HG02870 (cell line): Measurements from ENCODE around the gene RNF13.
"Not testable (repeated sequence)": the region's sequence is repeated elsewhere in the genome, so short reads cannot be mapped to it uniquely, and the experiment has no call there.

Experiments used
- ATAC-seq: cut with Tn5 transposase; IDR thresholded peaks from one replicate; pipeline ENCODE4 v1.9.1; 2021; ENCODE audit warnings: mild to moderate bottlenecking, moderate library complexity; ENCODE audit not compliant: unreplicated experiment

RNF13 gene

DNA sequence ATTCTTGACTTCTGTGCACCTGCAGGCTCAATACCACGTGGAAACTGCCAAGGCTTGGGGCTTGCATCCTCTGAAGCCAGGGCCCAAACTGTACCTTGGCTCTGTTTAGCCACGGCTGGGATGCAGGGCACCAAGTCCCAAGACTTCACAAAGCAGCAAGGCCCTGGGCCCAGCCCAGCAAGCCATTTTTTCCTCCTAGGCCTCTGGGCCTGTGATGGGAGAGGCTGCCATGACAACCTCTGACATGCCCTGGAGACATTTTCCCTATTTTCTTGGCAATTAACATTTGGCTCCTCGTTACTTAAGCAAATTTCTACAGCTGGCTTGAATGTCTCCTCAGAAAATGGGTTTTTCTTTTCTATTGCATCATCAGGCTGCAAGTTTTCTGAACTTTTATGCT, 25.5 kb downstream of the RNF13 start:
- ATAC-seq = not testable (repeated sequence)

DNA sequence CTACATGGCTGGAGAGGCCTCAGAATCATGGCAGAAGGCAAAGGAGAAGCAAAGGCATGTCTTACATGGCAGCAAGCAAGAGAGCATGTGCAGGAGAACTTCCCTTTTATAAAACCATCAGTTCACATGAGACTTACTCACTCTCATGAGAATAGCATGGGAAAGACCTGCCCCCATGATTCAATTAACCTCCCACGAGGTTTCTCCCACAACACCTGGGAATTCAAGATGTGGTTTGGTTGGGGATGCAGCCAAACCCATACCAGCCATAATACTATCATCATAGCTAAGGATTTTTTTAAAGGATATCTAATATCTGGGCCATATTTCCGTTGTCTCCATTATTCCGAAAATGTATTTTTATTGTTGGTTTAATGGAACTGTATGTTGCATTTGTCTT, 26.5 kb downstream of the RNF13 start:
- not testable (repeated sequence) for ATAC-seq

DNA sequence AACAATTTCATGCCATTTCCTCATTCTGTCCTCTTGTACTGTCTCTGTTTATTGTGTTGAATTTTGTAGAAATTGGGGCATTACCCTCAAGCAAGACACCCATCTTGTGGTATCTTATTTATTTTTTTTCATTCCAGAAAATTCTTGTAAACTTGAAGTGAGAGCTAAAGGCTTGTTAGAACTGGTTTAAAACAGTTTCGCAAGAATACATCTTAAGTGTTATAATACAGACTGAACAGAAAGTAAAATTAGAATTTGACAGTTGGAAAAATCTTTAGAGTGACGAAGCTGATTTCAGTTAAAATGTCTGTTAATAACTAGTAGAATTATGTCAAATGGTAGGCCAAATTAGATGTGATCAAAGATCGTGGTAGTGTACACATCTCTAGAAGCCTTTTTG, 26.9 kb downstream of the RNF13 start:
- no peak for ATAC-seq

DNA sequence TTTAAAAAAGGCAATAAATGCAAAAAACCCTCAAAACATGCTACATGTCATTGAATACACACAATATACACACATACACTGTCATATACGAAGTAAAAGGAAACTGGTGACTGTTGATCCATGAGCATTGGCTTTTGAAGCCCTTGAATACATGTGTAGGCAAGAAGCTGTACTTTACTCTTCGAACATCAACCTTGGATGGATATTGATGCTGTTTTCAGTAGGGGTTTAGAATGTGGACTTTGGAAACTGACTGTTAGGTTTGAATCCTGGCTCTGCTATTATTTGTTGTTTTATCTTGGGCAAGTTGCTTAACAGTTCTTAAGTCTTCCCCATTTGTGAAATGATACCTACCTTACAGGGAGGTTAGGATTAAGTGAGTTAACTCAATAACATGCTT, 30.5 kb downstream of the RNF13 start:
- ATAC-seq = no peak

DNA sequence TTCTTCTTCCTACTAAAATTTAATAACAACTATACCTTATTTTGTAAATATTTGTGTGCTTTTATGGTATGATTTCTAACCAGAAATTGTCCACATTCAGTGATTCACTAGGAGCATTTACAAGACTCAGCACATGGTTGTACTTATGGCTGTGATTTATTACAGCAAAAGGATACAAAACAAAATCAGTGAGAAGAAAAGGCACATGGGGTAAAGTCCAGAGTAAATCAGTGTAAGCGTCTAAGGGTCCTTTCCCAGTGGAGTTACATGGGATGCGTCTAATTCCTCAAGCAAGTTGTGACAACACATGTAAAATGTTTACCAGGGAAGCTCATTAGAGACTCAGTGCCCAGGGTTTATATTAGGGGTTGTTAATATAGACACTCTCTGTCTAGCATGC, 31.1 kb downstream of the RNF13 start:
- ATAC-seq = no peak

DNA sequence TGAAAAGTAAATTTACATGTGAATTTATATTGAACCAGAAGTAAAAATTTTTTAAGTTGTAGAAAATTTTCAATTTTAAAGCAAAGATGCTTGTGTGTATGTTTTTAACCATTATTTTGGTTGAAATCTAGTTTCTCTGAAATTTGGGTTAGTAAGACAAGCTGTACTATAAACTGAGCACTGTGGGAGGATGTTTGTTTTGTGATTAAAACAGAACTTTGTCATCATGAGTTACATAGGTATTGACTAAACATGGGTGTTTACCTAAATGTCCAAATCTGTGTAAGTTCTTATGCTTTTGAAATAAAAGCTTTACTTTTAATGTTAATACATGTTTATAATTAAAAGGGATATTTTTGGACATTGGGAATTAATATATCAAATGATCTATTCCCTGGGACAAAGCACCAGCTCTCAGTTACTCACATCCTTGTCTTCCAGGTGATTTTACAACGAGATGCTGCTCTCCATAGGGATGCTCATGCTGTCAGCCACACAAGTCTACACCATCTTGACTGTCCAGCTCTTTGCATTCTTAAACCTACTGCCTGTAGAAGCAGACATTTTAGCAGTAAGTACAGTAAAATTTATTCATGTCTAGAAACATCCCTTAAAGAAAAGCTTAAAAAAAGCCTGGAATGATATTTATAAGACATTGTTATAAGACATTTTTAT, 32.7 kb downstream of the RNF13 start:
- no peak for ATAC-seq

DNA sequence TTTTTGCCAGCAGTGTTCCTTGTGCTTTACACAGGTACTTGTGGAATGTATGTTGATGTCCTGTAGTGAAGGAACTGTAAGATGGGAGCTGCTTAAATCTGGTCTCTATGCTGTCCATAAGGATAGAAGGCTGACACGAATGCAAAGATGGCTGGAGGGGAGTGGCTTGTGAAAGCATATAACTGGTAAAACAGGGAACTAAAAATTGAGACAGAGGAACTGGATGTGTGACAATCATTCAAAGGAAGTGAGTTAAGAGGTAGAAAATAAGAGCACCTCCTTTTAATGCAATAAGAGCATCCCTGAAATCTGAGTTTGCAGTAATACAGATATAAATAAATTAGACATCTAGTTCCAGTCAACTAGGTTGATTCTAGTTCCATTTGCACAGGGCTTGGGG, 35.2 kb downstream of the RNF13 start:
- ATAC-seq = no peak

DNA sequence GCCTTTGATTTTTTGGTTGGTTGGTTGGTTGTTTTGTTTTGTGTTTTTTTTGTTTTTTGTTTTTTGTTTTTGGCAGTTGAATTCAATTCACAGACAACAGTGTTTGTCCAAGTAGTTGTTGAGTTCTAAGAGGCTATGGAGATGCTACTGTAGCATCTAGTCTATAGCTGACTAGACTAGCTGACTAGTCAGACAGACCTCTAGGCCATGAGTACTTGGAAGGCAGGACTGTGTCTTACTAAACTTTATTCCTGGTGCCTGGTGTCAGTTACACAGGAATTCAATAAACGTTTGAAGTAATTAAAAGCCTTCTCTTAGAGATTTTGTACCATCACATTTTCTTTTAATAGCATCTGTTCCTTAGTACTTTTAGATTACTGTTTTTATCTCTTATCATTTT, 35.7 kb downstream of the RNF13 start:
- no peak for ATAC-seq

DNA sequence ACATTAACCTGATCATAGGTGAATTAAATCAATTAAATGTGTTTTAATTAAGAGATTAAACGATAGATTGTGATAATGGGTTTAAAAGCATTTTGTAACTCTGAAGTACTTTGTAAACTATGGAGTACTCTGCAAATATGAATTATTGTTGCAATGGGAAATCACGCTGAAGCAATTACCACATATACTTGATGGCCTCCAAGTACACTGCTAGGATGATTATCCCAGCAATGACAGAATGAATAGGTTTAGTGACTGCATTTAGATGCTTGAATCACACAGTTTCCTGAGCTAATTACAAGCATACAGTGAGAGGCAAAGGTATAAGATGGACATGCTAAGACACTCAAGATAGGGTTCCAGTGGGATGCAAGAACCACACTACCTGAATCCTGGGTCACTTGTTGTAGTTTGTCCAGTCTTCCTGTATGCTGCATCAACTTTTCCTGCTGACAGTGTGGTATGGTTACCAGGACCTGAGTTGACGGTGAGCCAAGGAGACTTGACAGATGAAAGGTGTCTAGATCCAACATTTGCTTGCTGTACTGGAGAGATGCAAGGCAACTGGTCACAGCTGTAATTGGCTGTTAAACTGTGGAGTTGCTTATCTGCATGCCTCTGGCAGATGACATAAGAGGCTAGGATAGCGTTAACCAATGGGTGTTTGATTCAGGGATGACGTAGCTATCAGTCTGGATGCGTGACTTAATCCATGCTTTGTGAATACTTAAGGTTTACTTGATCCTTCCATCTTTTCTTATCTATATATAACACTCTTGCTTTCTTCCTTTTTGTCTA, 38.0 kb downstream of the RNF13 start:
- no peak for ATAC-seq

DNA sequence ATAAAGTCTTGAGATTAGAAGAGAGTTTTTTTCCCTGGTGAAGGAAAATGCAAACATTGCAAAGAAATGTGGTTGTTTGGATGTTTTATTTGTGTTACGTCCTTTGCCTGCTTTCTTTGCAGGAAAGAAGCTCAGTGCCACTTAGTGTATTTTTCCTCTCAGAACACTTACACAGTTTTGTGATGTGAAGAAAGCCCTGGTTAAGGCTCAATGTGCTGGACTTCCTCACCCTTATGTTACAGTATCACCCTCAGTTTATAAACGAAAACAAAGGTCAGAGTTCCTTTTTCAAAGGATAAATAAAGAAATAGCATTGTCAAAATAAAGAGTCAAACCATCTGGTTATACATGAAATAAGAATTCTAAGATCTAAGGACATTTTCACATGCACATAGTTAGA, 45.9 kb downstream of the RNF13 start:
- ATAC-seq = no peak

DNA sequence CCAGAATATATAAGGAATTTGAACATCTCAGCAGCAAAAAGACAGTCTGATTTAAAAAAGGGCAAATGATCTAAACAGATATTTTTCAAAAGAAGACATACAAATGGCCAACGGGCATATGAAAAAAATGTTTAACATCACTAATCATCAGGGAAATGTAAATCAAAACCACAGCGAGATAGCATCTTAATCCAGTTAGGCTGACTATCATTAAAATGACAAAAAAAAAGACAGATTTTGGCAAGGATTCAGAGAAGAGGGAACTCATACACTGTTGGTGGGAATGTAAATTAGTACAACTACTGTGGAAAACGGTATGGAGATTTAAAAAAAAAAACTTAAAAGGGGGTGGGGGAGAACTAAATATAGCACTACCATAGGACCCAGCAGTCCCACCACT, 47.9 kb downstream of the RNF13 start:
- ATAC-seq = no peak

DNA sequence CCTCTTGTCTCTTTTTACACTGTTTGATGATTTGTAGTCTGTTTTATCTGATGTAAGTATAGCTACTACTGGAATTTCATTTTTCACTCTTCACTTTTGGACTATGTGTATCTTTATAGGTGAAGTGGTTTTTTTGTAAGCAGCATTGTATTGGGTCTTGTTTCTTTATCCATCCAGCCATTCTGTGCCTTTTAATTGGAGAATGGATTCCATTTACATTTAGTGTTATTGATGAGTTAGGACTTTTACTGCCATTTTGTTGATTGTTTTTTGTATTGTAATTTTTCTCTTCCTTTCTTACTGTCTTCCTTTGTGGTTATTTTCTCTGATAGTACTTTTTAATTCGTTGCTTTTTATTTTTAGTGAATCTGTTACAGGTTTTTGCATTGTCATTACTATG, 54.5 kb downstream of the RNF13 start:
- ATAC-seq = no peak

DNA sequence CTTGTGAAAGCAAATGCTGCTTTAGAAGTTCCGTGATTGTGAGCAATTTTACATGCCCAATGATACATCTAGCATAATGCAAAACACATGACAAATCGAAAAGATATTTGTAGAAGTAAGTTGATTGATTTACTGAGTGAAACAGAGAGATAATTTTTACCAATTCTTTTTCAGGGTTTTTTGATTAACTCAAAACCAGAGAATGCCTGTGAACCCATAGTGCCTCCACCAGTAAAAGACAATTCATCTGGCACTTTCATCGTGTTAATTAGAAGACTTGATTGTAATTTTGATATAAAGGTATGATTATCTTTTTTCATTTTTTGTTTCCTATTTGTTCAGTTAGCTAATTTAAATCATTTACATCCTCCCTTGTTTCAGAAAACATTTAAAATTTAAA, 58.8 kb downstream of the RNF13 start:
- ATAC-seq = no peak

DNA sequence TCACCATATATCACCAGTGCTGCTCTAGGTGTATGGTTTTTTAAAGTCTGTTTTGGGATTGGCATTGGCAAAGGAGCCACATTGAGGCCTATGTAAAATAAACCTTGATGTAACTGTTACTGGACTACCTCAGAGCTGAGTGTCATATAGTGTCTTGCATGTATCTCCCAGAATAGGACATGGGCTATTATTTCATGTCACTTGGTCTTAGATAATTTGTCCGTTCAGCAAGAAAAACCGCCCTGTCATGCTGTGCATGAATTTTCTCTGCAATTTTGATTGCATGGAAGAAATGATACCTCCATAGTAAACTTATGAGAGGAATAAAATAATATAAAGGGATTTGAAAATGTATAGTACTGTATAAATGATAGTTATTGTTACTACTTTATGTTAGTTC, 59.6 kb downstream of the RNF13 start:
- ATAC-seq = no peak

DNA sequence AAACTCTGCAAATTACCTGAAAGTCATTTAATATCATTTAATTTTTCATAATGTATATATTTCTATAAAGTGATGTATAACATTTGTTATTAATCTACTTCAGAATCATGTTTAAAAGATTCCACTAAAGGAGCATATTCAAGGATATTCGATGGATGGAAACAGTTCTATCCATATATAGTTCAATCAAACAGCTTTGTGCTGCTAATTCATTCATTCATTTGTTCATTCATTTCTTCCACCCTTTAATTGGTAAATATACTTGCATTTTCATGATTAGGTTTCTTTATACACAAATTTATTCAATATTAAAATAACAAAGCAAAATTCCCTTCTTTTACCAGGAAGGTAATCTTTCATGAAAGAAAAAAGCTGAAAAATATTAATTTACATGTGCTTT, 64.7 kb downstream of the RNF13 start:
- ATAC-seq = no peak

DNA sequence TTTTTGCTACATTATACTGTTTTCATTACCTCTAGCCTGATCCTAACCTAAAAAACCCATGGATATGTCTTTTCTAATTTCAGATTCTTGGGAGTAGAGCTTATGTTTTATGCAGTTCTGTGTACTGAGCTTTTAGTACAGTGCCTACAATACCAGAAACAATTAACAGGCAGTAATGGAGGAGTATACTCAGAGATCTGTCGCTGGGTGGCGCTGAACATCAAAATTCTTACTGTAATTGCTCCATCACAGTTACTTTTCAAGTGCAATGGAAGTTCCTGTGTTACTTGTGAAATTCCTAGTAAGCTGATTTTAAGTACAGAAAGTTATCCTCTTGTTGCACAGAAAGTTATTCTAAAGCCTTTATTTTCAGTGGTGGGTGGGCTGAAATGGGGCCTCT, 66.9 kb downstream of the RNF13 start:
- peak; percentile 69 for ATAC-seq

DNA sequence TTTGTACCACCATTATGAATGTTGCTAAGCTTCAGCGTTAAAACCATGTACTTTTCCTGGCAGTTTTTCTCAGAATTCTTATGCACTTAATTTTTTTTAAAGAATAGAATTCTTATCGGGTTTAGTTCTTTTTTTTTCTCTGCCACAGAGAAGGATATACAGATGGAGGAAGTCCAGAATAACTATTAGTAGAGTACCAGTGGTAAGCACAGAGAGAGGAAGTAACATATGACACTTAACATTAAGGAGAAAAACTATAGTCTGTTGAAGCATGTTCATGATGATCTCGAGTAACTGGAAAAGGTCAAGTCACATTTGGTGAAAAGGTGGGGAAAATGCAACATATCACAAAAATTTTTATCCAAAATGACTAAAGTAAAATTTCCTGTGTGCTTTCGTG, 68.9 kb downstream of the RNF13 start:
- no peak for ATAC-seq

DNA sequence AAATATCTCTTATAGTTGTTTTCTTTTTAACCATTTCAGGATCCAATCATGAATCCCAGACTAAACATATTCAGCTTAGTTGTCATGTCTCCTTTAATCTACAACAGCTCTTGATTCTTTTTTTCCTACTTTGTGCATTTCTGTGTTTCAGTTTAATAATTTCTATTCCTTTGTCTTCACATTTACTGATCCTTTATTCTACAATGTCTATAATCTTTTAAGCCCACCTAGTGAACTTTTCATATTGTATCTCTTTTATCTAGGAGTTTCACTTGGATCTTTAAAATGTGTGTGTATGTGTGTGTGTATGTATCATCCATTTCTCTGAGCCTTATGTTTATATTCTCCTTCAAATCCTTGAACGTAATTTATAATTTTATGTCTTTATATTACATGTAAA, 70.1 kb downstream of the RNF13 start:
- ATAC-seq = no peak

DNA sequence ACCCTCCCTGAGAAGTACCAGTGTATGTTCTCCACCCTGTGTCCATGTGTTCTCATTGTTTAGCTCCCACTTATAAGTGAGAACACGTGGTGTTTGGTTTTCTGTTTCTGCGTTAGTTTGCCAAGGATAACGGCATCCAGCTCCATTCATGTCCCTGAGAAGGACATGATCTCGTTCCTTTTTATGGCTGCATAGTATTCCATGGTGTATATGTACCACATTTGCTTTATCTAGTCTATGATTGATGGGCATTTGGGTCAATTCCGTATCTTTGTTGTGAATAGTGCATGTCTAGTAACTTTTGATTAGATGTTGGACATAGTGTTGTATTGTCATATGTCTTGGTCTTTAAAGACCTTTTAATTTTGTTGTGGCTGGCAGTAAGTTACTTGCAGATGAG, 70.8 kb downstream of the RNF13 start:
- ATAC-seq = not testable (repeated sequence)

DNA sequence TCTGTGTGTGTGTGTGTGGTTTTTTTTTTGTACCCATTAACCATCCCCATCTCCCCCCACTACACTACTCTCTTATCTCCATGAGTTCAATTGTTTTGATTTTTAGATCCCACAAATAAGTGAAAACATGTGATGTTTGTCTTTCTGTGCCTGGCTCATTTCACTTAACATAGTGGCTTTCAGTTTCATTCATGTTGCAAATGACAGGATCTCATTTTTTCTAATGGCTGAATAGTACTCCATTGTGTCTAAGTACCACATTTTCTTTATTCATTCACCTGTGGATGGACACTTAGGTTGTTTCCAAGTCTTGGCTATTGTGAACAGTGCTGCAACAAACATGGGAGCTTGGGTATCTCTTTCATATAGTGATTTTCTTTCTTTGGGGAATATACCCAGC, 71.8 kb downstream of the RNF13 start:
- not testable (repeated sequence) for ATAC-seq

DNA sequence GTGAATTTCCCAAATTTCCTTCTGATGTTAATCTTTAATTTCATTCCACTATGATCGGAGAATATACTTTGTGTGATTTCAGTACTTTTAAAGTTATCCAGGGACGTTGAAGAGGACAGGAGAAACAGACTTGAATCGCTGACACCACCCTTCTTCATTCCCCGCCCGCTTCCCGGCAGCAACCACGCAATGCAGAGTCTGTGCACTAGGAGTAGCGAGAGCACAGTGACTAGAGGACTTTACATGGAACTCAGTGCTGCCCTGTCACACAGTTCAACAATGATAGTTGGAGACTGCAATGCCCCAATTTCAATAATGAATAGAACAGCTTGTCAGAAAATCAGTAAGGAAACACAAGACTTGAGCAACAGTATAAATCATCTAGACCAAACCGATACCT, 73.9 kb downstream of the RNF13 start:
- no peak for ATAC-seq

DNA sequence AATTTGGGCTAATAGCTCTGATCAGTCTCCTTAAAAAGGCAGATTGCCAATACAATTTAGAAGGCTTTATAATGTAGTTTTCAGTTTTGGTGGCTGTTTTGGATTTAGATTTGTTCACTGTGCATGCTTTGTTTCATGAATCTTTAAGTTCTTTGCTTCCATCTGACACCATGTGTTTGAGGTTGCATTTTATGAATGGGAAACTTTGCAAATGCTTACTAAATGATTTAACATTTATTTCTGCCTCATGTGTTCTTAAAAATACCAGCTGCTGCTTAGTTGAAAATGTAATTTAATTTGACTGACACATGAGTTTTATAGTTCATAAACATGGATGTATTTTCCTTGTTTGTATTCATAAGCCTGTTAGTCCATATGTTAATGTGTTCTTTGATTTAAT, 78.6 kb downstream of the RNF13 start:
- no peak for ATAC-seq

DNA sequence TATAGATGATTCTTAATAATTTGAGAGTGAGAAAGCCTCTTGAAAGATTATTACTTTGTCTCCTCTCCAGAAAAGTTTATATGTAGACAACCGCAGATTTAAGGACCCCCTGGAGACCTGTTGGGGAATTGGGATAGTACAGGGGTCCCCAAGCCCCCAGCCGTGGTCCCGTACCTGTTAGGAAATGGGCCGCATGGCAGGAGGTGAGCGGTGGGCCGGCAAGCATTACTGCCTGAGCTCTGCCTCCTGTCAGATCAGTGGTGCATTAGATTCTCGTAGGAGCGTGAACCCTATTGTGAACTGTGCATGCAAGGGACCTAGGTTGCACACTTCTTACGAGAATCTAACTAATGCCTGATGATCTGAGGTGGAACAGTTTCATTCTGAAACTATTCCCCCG, 79.4 kb downstream of the RNF13 start:
- no peak for ATAC-seq
